Left lung (tissue), 10 donors: Measurements from ENCODE around the gene TOMM40. TPM values are rescaled to one million over a fixed set of nuclear protein-coding genes. Genes with fewer than 3 reads are reported as not detected.

Experiments used
- ATAC-seq: fragments of 200-7000 bp; cut with Tn5 transposase; one replicate; pipeline ENCODE4 v1.9.1; 2020; ENCODE audit warnings: moderate library complexity
- DNase-seq, 4 donors: peaks; one replicate each; pipeline ENCODE4 v3.0.0-alpha.2; 2013 to 2020
- H3K27ac ChIP-seq, 2 donors: fragments of 200-600 bp; sonication (generic) in 1 of 2; one replicate each; pipeline versions ENCODE4 v1.5.0 to v1.8.0; 2020 to 2021
- H3K27me3 ChIP-seq, 2 donors: fragments of 200-600 bp; sonication (generic) in 1 of 2; one replicate each; pipeline versions ENCODE4 v1.5.0 to v1.8.0; 2020 to 2021
- H3K36me3 ChIP-seq, 2 donors: fragments of 200-600 bp; sonication (generic) in 1 of 2; one replicate each; pipeline versions ENCODE4 v1.5.0 to v1.8.0; 2020 to 2021
- H3K4me1 ChIP-seq, 2 donors: fragments of 200-600 bp; one replicate each; pipeline ENCODE4 v1.8.0; 2021
- H3K4me3 ChIP-seq, 2 donors: fragments of 200-600 bp; sonication (generic) in 1 of 2; one replicate each; pipeline versions ENCODE4 v1.5.0 to v1.8.0; 2020 to 2021; ENCODE audit warnings: mild to moderate bottlenecking in 1 of 2
- H3K9me3 ChIP-seq, 2 donors: fragments of 200-600 bp; sonication (generic) in 1 of 2; one replicate each; pipeline versions ENCODE4 v1.5.0 to v1.8.0; 2020 to 2021
- CTCF ChIP-seq, 2 donors: fragments of 200-600 bp; sonication (generic) in 1 of 2; IDR thresholded peaks; one replicate each; pipeline versions ENCODE4 v1.5.0 to v1.8.0; 2021; ENCODE audit warnings: antibody characterized with exemption in 2 of 2
- intact Hi-C, 2 donors: fragments of 100-400 bp; cut with DNase I; formaldehyde crosslinking; loops; one replicate each; pipeline versions ENCODE4 v1.11.2 to v1.14.2; 2022
- polyA plus RNA-seq, 6 donors: library from polyadenylated mRNA; unstranded; fragments of 120-200 nt; gene quantifications; one replicate each; pipeline ENCODE4 v1.2.1, GENCODE V29; 2013; ENCODE audit not compliant: insufficient read length in 6 of 6
- total RNA-seq, 2 donors: library from RNA; stranded (reverse); fragmentation: NEBNext Ultra II Directional; extraction: Animal tissue kit (Norgen Biotek cat#: 25700); gene quantifications; one replicate each; pipeline ENCODE4 v1.2.1, GENCODE V29; 2021
- donor health status: DM: no; HTN: yes; CAD: no.
- donor health status: DM: no; HTN: no; CAD: no.

TOMM40 gene
- total and polyA plus RNA-seq, 8 donors, result 28.8 to 79.9 (median 40.9) TPM

GRCh38 chr19:44931541-44931940, 40.5 kb downstream of the TOMM40 start:
- Histone ChIP-seq H3K36me3 (no peaks in the 10 kb centered on the region), H3K27ac (no peak overlapping the region), H3K4me1 (peaks cover 4 to 9% of the 10 kb centered on the region in 2 donors), H3K4me3 (no peak overlapping the region), H3K9me3 (no peaks in the 10 kb centered on the region), H3K27me3 (no peaks in the 10 kb centered on the region)
- intact Hi-C loops, result no loop called here
- TF ChIP-seq CTCF (IDR thresholded peaks at IDR 0.05), result no peak
- DNase-seq, result no peak
- no peak for ATAC-seq

- Histone ChIP-seq H3K4me1 (no peaks in the 10 kb centered on the region), H3K9me3 (no peaks in the 10 kb centered on the region), H3K4me3 (no peak overlapping the region), H3K27me3 (no peaks in the 10 kb centered on the region), H3K27ac (no peak overlapping the region), H3K36me3 (no peaks in the 10 kb centered on the region)
- intact Hi-C loops, result no loop called here
- no peak for TF ChIP-seq CTCF (IDR thresholded peaks at IDR 0.05)
- ATAC-seq (no peak), DNase-seq (no peak)
These were observed 48.6 kb downstream of the TOMM40 start for GRCh38 chr19:44939668-44940067.

- intact Hi-C loops, result no loop called here
- ATAC-seq (no peak), DNase-seq (no peak)
These were observed 51.1 kb downstream of the TOMM40 start, which contains the start of gene APOC4 for GRCh38 chr19:44942067-44942571. TSS of gene APOC4 (plus strand) at chr19:44942237. CDS start at chr19:44942278, 41 bp downstream.

GRCh38 chr19:44943801-44944249, 52.8 kb downstream of the TOMM40 start:
- H3K27me3 ChIP-seq, result no peaks in the 10 kb centered on the region
- H3K9me3 ChIP-seq, result no peaks in the 10 kb centered on the region
- ATAC-seq (peak; percentile 82), DNase-seq (peak in 2 of 4 donors; percentile 84 to 88)
- no peak overlapping the region for H3K4me3 ChIP-seq
- intact Hi-C loops, result no loop called here
- no peak for TF ChIP-seq CTCF (IDR thresholded peaks at IDR 0.05)
- no peaks in the 10 kb centered on the region for H3K4me1 ChIP-seq
- no peaks in the 10 kb centered on the region for H3K36me3 ChIP-seq
- H3K27ac ChIP-seq, result no peak overlapping the region

More at GRCh38 chr19:44942067-44942571, 51.1 kb downstream of the TOMM40 start, which contains the start of gene APOC4:
- H3K4me3 ChIP-seq, result no peak within 1 kb of the TSS
- no peaks in the 10 kb centered on the region for H3K9me3 ChIP-seq
- H3K36me3 ChIP-seq, result no peaks in the 10 kb centered on the region
- H3K27me3 ChIP-seq, result no peaks in the 10 kb centered on the region
- H3K4me1 ChIP-seq, result no peaks in the 10 kb centered on the region
- TF ChIP-seq CTCF (IDR thresholded peaks at IDR 0.05), result no peak
- H3K27ac ChIP-seq, result no peak within 1 kb of the TSS

- TF ChIP-seq CTCF (IDR thresholded peaks at IDR 0.05), result no peak
- H3K9me3 ChIP-seq, result no peaks in the 10 kb centered on the region
- peaks cover 0 to 7% of the 10 kb centered on the region in 2 donors for H3K4me1 ChIP-seq
- intact Hi-C loops, result no loop called here
- no peak overlapping the region for H3K27ac ChIP-seq
- DNase-seq (no peak), ATAC-seq (no peak)
- H3K27me3 ChIP-seq, result no peaks in the 10 kb centered on the region
- peaks cover 0 to 10% of the 10 kb centered on the region in 2 donors for H3K36me3 ChIP-seq
- H3K4me3 ChIP-seq, result no peak overlapping the region
These were observed 56.1 kb downstream of the TOMM40 start for GRCh38 chr19:44947041-44947581.
